ENCODE results near the gene ZNF397. TPM values are rescaled to one million over a fixed set of nuclear protein-coding genes. Genes with fewer than 3 reads are reported as not detected.

The ZNF397 gene
- total RNA-seq, 3 donors from 2014 or later = 23.1 to 33.3 (median 25.3) TPM

DNA sequence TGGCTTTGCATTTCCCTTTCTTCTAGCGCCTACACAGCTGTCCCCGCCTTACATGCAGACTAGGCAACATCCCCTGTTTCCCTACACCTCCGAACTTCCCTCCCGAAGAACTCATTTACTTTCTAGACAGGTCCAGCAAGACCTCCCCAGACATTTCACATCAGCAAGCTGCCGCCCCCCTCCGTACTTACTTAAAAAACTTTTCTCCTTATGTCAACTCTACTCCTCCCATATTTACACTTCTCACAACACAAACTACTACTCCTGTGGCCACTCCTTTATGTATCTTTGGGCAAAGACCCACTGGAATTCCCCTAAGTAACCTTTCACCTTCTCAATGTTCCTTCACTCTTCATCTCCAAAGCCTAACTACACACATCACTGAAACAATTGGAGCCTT is 20.4 kb upstream of the ZNF397 start:
- Histone ChIP-seq H3K4me3 (no peak overlapping the region), H3K9me3 (no peaks in the 10 kb centered on the region), H3K36me3 (ENCODE audit: low read depth) (no peaks in the 10 kb centered on the region), H3K4me1 (ENCODE audit: low read depth) (peaks cover 4% of the 10 kb centered on the region)
- DNase-seq (peak in 1 of 3 donors; percentile 54), ATAC-seq (peak; percentile 78)
- TF ChIP-seq, protein P1, sequence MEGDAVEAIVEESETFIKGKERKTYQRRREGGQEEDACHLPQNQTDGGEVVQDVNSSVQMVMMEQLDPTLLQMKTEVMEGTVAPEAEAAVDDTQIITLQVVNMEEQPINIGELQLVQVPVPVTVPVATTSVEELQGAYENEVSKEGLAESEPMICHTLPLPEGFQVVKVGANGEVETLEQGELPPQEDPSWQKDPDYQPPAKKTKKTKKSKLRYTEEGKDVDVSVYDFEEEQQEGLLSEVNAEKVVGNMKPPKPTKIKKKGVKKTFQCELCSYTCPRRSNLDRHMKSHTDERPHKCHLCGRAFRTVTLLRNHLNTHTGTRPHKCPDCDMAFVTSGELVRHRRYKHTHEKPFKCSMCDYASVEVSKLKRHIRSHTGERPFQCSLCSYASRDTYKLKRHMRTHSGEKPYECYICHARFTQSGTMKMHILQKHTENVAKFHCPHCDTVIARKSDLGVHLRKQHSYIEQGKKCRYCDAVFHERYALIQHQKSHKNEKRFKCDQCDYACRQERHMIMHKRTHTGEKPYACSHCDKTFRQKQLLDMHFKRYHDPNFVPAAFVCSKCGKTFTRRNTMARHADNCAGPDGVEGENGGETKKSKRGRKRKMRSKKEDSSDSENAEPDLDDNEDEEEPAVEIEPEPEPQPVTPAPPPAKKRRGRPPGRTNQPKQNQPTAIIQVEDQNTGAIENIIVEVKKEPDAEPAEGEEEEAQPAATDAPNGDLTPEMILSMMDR (IDR thresholded peaks at IDR 0.05) = no peak
- intact Hi-C loops (cut with DNase I, micrococcal nuclease) = no loop called here

DNA sequence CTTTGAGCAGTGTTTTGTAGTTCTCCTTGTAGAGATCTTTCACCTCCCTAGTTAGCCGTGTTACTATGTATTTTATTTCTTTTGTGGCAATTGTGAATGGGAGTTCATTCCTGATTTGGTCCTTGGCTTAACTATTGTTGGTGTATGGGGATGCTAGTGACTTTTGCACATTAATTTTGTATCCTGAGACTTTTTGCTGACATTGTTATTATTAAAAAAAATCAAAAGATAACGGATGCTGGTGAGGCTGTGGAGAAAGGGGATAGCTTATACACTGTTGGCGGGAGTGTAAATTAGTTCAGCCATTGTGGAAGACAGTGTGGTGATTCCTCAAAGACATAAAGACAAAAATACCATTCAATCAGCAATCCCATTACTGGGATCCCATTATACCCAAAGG is 17.0 kb upstream of the ZNF397 start:
- intact Hi-C loops (cut with DNase I, micrococcal nuclease) = no loop called here
- H3K9me3 ChIP-seq = no peaks in the 10 kb centered on the region
- TF ChIP-seq, protein P1 (IDR thresholded peaks at IDR 0.05) = no peak
- no peak overlapping the region for H3K4me3 ChIP-seq
- H3K36me3 ChIP-seq (ENCODE audit: low read depth) = no peaks in the 10 kb centered on the region
- H3K4me1 ChIP-seq (ENCODE audit: low read depth) = peaks cover 4% of the 10 kb centered on the region
- DNase-seq (no peak), ATAC-seq (no peak)

DNA sequence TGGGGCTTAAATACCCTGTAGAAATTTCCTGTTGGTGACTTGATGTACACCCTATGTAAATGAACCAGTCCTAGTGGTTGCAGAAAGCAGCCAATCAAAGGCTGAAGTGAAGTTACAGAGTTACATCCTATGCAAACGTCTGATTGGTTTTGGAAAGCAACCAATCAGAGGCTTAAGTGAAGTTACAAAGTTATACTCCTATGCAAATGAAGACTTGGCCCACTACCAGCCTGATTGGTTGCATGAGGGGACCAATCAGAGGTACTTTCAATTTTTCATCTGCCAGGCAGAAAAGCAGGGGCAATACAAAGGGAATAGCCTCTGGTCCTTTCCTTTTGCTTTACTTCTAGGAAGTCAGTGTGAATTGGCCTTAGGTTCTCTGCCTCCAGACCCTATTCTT is 13.6 kb upstream of the ZNF397 start:
- ATAC-seq = no peak
- Histone ChIP-seq H3K4me1 (ENCODE audit: low read depth) (no peaks in the 10 kb centered on the region), H3K9me3 (no peaks in the 10 kb centered on the region), H3K36me3 (ENCODE audit: low read depth) (no peaks in the 10 kb centered on the region), H3K4me3 (no peak overlapping the region)
- TF ChIP-seq, protein P1 (IDR thresholded peaks at IDR 0.05) = no peak
- intact Hi-C loops (cut with DNase I, micrococcal nuclease) = no loop called here
- no peak for DNase-seq

DNA sequence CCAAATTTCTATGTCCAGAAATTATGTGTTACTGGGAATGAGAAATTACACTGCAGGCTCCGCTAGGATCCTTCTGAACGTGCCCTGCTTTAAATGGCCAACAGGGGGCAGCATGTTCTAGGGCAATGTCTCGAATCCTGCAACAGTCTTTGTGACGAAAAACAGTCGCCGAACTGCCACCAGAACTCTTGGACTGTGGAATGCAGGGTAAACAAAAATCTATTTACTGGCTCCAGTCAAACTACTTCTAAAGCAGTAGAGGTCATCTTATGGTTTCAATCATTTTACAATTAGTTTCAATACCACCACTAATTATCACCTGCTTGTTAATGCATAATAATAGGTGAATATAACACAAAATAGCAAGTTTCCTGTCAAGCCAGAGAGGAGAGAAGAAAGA is 9.8 kb upstream of the ZNF397 start:
- TF ChIP-seq, protein P1 (IDR thresholded peaks at IDR 0.05) = peak; percentile 92
- H3K4me3 ChIP-seq = no peak overlapping the region
- intact Hi-C loops (cut with DNase I, micrococcal nuclease) = loop anchor here (5.0 to 10.0 kb wide), 2 partner anchors 121 to 134 kb away; no protein-coding TSS in a partner anchor
- peak; percentile 96 for ATAC-seq
- no peaks in the 10 kb centered on the region for H3K4me1 ChIP-seq (ENCODE audit: low read depth)
- H3K36me3 ChIP-seq (ENCODE audit: low read depth) = no peaks in the 10 kb centered on the region
- DNase-seq = peak; percentile 48 to 91 (median 80)
- no peaks in the 10 kb centered on the region for H3K9me3 ChIP-seq

DNA sequence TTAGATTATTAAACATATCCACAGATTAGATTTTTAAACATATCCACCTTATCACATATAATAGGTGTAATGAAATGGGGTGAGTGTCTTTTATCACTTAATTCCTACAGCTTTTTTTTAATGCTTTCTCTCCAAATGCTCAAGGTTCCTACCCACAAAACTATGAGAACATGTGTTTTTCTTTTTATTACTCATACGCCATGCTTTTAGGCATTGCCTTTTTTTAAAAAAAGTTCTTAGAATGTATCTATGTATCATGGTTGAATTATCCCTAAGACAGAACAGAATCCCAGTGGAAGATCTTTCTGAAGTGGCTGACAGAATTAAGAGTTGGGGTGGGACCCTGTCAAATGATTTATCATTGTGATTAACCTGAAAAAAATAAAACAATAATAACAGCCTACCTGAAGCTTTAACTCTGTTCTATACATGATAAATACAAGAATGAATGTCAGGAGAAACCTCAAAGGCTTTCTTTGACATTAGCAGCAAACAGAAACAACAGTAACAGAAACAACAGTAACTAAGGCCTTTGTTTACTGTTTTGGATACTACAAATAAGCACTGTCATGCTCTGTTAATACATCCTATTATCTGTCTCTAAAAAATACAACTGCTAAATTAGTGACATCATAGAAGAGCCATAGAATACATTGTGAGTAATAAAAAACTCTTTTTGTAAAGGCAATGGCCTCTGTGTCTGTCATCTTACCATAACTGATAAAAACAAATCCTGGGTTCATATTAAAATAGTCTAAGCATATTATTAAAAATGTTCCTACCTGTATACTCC is 4.1 kb upstream of the ZNF397 start:
- Histone ChIP-seq H3K4me1 (ENCODE audit: low read depth) (no peaks in the 10 kb centered on the region), H3K36me3 (ENCODE audit: low read depth) (no peaks in the 10 kb centered on the region), H3K9me3 (no peaks in the 10 kb centered on the region), H3K4me3 (no peak overlapping the region)
- no peak for ATAC-seq
- DNase-seq = no peak
- TF ChIP-seq, protein P1 (IDR thresholded peaks at IDR 0.05) = no peak
- intact Hi-C loops (cut with DNase I, micrococcal nuclease) = loop anchor here in 1 of 2 donors (10.0 kb wide), 1 partner anchor 128 kb away; no protein-coding TSS in a partner anchor

All from mucosa of descending colon (tissue), 3 donors.